GM19452 (cell line): ENCODE data around the gene ATAD2B.
A peak's percentile ranks its signal among the peaks of the same experiment; 100 is the strongest.
"Not testable (repeated sequence)": the region's sequence is repeated elsewhere in the genome, so short reads cannot be mapped to it uniquely, and the experiment has no call there.

Experiments used
- ATAC-seq: cut with Tn5 transposase; IDR thresholded peaks from one replicate; pipeline ENCODE4 v1.9.1; 2021; ENCODE audit not compliant: unreplicated experiment

Gene ATAD2B

GRCh38 chr2:23794234-23794633, 132.7 kb downstream of the ATAD2B start:
- no peak for ATAC-seq

- no peak for ATAC-seq
Observed at GRCh38 chr2:23793476-23793875, 133.4 kb downstream of the ATAD2B start.

- ATAC-seq: no peak
Observed at GRCh38 chr2:23791030-23791429, 135.9 kb downstream of the ATAD2B start.

- ATAC-seq: no peak
Observed at GRCh38 chr2:23789012-23789411, 137.9 kb downstream of the ATAD2B start.

GRCh38 chr2:23788100-23788499, 138.8 kb downstream of the ATAD2B start:
- ATAC-seq: peak; percentile 94

- no peak for ATAC-seq
Observed at GRCh38 chr2:23784971-23785370, 142.0 kb downstream of the ATAD2B start.

GRCh38 chr2:23782646-23783045, 144.3 kb downstream of the ATAD2B start:
- no peak for ATAC-seq

GRCh38 chr2:23782126-23782525, 144.8 kb downstream of the ATAD2B start:
- no peak for ATAC-seq

- ATAC-seq: not testable (repeated sequence)
Observed at GRCh38 chr2:23780465-23780864, 146.5 kb downstream of the ATAD2B start.

- ATAC-seq: no peak
Observed at GRCh38 chr2:23777826-23778225, 149.1 kb downstream of the ATAD2B start.

GRCh38 chr2:23776021-23776420, 150.9 kb downstream of the ATAD2B start:
- ATAC-seq: no peak

- no peak for ATAC-seq
Observed at GRCh38 chr2:23772684-23773083, 154.2 kb downstream of the ATAD2B start.

- no peak for ATAC-seq
Observed at GRCh38 chr2:23772056-23772455, 154.9 kb downstream of the ATAD2B start.

GRCh38 chr2:23769364-23769763, 157.6 kb downstream of the ATAD2B start:
- ATAC-seq: no peak

- no peak for ATAC-seq
Observed at GRCh38 chr2:23767876-23768621, 158.9 kb downstream of the ATAD2B start.

- ATAC-seq: no peak
Observed at GRCh38 chr2:23762141-23762540, 164.8 kb downstream of the ATAD2B start.

GRCh38 chr2:23761638-23762037, 165.3 kb downstream of the ATAD2B start:
- no peak for ATAC-seq

- ATAC-seq: no peak
Observed at GRCh38 chr2:23760736-23761135, 166.2 kb downstream of the ATAD2B start.

GRCh38 chr2:23757686-23758433, 169.1 kb downstream of the ATAD2B start:
- ATAC-seq: no peak

GRCh38 chr2:23756593-23757292, 170.2 kb downstream of the ATAD2B start:
- no peak for ATAC-seq

GRCh38 chr2:23754970-23755369, 172.0 kb downstream of the ATAD2B start:
- ATAC-seq: no peak
